ENCODE results near the gene DNAJC4.

GRCh38 chr11:64227405-64227956 lies 2.9 kb upstream of the DNAJC4 start:
- TF ChIP-seq CTCF (IDR thresholded peaks at IDR 0.05) (no peak), EP300 (IDR thresholded peaks at IDR 0.05) (no peak), POLR2A (IDR thresholded peaks at IDR 0.05) (no peak), POLR2AphosphoS5 (IDR thresholded peaks at IDR 0.05) (no peak)

Measured in sigmoid colon (tissue), 4 donors.